DND-41 (cell line): Measurements from ENCODE around the gene CENPP.

Experiments
- ATAC-seq: fragments of 200-7000 bp; cut with Tn5 transposase; 3 replicates; pipeline ENCODE4 v1.9.1; 2021; ENCODE audit warnings: low read depth; ENCODE audit not compliant: insufficient read depth
- DNase-seq: peaks from one replicate; pipeline ENCODE4 v3.0.0-alpha.2; 2020
- H2AFZ ChIP-seq: 2 replicates; pipeline ENCODE4 v1.6.0; 2012; ENCODE audit warnings: low read depth, low read length
- H3K27ac ChIP-seq: 2 replicates; pipeline ENCODE4 v1.5.1; 2012; ENCODE audit warnings: low read length, inconsistent platforms
- H3K27me3 ChIP-seq: fragments of 200-600 bp; sonication (generic); 2 replicates; pipeline ENCODE4 v1.6.0; 2012; ENCODE audit warnings: low read length, mild to moderate bottlenecking, inconsistent platforms; ENCODE audit not compliant: insufficient read depth, poor library complexity
- H3K36me3 ChIP-seq: 2 replicates; pipeline ENCODE4 v1.5.1; 2012; ENCODE audit warnings: low read length, inconsistent platforms; ENCODE audit not compliant: insufficient read depth
- H3K4me1 ChIP-seq: 2 replicates; pipeline ENCODE4 v1.5.1; 2012; ENCODE audit warnings: mild to moderate bottlenecking, low read length; ENCODE audit not compliant: insufficient read depth
- H3K4me2 ChIP-seq: 2 replicates; pipeline ENCODE4 v1.6.0; 2012; ENCODE audit warnings: mild to moderate bottlenecking, moderate library complexity, low read length, inconsistent platforms; ENCODE audit not compliant: insufficient read depth
- H3K4me3 ChIP-seq, 2 experiments: fragments of 200-600 bp in 1 of 2; shearing (Covaris generic) in 1 of 2; 2 replicates each; pipeline ENCODE4 v1.5.1; 2012 to 2016; ENCODE audit warnings: inconsistent platforms in 2 of 2, low read length in 2 of 2, mild to moderate bottlenecking in 2 of 2, low read depth in 1 of 2, moderate library complexity in 1 of 2
- H3K79me2 ChIP-seq: 2 replicates; pipeline ENCODE4 v1.6.0; 2012; ENCODE audit warnings: low read length, inconsistent platforms; ENCODE audit not compliant: insufficient read depth
- H3K9ac ChIP-seq: 2 replicates; pipeline ENCODE4 v1.6.0; 2012; ENCODE audit warnings: low read depth, mild to moderate bottlenecking, inconsistent platforms, low read length, moderate library complexity
- H3K9me3 ChIP-seq: 2 replicates; pipeline ENCODE4 v1.5.1; 2012; ENCODE audit warnings: low read length, moderate library complexity, mild to moderate bottlenecking, inconsistent platforms; ENCODE audit not compliant: insufficient read depth, severe bottlenecking
- H4K20me1 ChIP-seq: 2 replicates; pipeline ENCODE4 v1.6.0; 2012; ENCODE audit warnings: low read length; ENCODE audit not compliant: insufficient read depth
- EZH2 ChIP-seq: IDR thresholded peaks from 3 replicates; pipeline ENCODE4 v1.6.1; 2012; ENCODE audit warnings: borderline replicate concordance, low read depth, mild to moderate bottlenecking, moderate library complexity, low read length, inconsistent platforms; ENCODE audit not compliant: severe bottlenecking
- TF ChIP-seq, protein P1 (sequence below): IDR thresholded peaks from 2 replicates; pipeline ENCODE4 v1.5.1; 2012; ENCODE audit warnings: borderline replicate concordance, low read length, moderate library complexity, mild to moderate bottlenecking; ENCODE audit not compliant: poor library complexity, severe bottlenecking; ENCODE audit errors: extremely low read depth

Gene CENPP

DNA sequence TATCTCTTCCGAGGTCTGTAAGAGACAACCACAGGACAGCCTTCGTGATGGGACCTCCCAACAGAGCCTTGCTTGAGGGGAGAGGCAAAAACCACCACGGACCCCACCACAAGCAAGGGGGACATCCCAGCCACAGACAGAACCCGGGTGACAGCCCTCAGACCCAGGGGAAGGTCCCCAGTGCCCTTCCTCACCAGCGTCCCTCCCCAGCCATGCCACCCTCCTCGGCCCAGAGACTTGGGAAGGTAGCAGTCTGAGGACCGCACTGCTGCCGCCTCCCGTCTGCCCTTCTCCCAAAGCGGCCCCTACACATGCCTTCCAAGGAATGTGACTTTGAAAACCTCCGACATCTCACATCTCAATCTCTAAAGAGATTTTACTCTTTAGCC is 330.8 kb downstream of the CENPP start:
- H3K27ac ChIP-seq = no peak overlapping the region
- H2AFZ ChIP-seq = no peak overlapping the region
- DNase-seq (no peak), ATAC-seq (no peak)
- TF ChIP-seq EZH2 = no peak
- TF ChIP-seq, protein P1, sequence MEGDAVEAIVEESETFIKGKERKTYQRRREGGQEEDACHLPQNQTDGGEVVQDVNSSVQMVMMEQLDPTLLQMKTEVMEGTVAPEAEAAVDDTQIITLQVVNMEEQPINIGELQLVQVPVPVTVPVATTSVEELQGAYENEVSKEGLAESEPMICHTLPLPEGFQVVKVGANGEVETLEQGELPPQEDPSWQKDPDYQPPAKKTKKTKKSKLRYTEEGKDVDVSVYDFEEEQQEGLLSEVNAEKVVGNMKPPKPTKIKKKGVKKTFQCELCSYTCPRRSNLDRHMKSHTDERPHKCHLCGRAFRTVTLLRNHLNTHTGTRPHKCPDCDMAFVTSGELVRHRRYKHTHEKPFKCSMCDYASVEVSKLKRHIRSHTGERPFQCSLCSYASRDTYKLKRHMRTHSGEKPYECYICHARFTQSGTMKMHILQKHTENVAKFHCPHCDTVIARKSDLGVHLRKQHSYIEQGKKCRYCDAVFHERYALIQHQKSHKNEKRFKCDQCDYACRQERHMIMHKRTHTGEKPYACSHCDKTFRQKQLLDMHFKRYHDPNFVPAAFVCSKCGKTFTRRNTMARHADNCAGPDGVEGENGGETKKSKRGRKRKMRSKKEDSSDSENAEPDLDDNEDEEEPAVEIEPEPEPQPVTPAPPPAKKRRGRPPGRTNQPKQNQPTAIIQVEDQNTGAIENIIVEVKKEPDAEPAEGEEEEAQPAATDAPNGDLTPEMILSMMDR = no peak
- no peaks in the 10 kb centered on the region for H3K27me3 ChIP-seq
- H3K79me2 ChIP-seq = peaks cover 16% of the 10 kb centered on the region
- no peak overlapping the region for H3K4me3 ChIP-seq
- peaks cover 44% of the 10 kb centered on the region for H3K36me3 ChIP-seq
- no peak overlapping the region for H3K4me2 ChIP-seq
- no peaks in the 10 kb centered on the region for H3K4me1 ChIP-seq
- H3K9ac ChIP-seq = no peak overlapping the region
- peaks cover 29% of the 10 kb centered on the region; the same call in 1 of the 2 replicates for H4K20me1 ChIP-seq
- H3K9me3 ChIP-seq = no peaks in the 10 kb centered on the region

DNA sequence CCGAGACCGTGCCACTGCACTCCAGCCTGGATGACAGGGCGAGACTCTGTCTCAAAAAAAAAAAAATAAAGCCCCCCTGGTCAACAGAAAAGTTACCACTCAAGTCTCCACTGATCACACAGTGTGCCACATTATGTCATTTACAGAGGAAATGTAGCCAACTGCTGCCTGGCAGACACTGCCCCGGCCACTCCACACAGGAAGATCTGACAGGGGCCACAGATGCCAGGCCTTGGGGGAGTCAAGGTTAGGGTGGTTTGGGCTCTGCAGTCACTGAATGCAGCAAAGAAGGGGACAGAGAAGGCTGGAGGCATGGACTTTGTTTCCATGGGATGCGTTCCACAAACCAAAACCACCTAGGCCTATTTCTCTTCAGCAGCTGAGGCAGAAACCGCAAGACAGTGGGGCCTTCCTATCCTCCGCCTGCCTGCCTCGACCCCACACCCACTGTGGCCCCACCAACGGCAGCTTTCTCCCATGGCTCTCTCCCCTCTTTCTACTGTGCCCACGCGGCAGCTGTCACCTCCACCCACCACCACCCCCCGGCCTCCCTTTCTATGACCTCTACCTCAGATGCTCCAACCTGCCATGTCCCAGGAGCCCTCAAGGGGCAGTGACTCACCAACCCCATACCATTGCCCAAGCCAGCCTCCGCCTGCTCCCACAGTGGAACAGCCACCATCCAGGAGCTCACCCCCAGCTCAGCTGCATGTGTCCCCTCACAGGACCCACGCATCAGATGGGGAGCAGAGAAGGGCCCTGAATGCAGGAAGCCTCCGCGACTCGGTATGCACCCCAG is 331.7 kb downstream of the CENPP start:
- peaks cover 24% of the 10 kb centered on the region for H3K79me2 ChIP-seq
- DNase-seq = no peak
- no peak overlapping the region for H3K4me3 ChIP-seq
- H3K36me3 ChIP-seq = peaks cover 43% of the 10 kb centered on the region
- no peak overlapping the region for H2AFZ ChIP-seq
- H4K20me1 ChIP-seq = peaks cover 30% of the 10 kb centered on the region; the same call in 1 of the 2 replicates
- no peak overlapping the region for H3K9ac ChIP-seq
- no peaks in the 10 kb centered on the region for H3K27me3 ChIP-seq
- ATAC-seq = no peak
- no peak for TF ChIP-seq EZH2
- TF ChIP-seq, protein P1 = no peak
- no peak overlapping the region for H3K27ac ChIP-seq
- H3K4me2 ChIP-seq = no peak overlapping the region
- no peaks in the 10 kb centered on the region for H3K4me1 ChIP-seq
- no peaks in the 10 kb centered on the region for H3K9me3 ChIP-seq

DNA sequence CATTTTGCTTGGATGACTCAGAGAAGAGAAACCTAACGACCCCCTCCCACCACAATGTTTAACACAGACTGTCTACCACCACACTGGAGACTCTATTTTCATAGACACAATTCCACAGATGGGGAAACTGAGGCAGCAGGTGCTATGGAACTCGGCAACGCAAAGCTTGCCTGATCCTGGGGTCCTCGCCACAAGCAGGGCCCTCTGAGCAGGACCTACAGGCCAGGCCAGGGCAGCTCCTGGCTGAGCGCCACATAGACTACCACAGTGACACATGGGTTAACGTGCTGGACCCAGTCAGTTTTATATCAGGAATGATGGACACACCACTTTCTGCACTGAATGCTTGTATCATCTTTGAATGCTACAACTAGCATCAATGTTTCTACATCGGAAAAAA is 332.4 kb downstream of the CENPP start:
- TF ChIP-seq, protein P1 = no peak
- no peak for TF ChIP-seq EZH2
- Histone ChIP-seq H3K4me1 (no peaks in the 10 kb centered on the region), H3K36me3 (peaks cover 42% of the 10 kb centered on the region), H3K4me3 (no peak overlapping the region), H3K79me2 (peaks cover 30% of the 10 kb centered on the region), H3K27ac (no peak overlapping the region), H4K20me1 (peaks cover 29% of the 10 kb centered on the region; the same call in 1 of the 2 replicates), H3K9me3 (no peaks in the 10 kb centered on the region), H2AFZ (no peak overlapping the region), H3K27me3 (no peaks in the 10 kb centered on the region), H3K9ac (no peak overlapping the region), H3K4me2 (no peak overlapping the region)
- ATAC-seq = no peak
- no peak for DNase-seq
